AG04449 (cell line): ENCODE measurements around the gene CDK15.

Experiments
- CTCF ChIA-PET: fragments of 350-600 bp; formaldehyde crosslinking; extraction: SDS; loops from one replicate; lab custom pipeline; 2021; ENCODE audit warnings: antibody characterized with exemption; lab: Yijun Ruan, JAX
- POLR2A ChIA-PET: fragments of 400-600, 350-600 bp; formaldehyde crosslinking; extraction: SDS; loops from one replicate; lab custom pipeline; 2020; ENCODE audit warnings: antibody characterized with exemption, inconsistent platforms; lab: Yijun Ruan, JAX
- DNase-seq: peaks from one replicate; pipeline ENCODE4 v3.0.0-alpha.2; 2010; ENCODE audit warnings: low read depth, low spot score
- H3K4me3 ChIP-seq: 2 replicates; pipeline ENCODE4 v1.5.1; 2011; ENCODE audit warnings: low read depth, mild to moderate bottlenecking, control low read depth, low read length
- TF ChIP-seq, protein P1 (sequence below): IDR thresholded peaks from one replicate; pipeline ENCODE4 v1.5.1; 2011; ENCODE audit warnings: mild to moderate bottlenecking, moderate library complexity, low read length, control low read depth, inconsistent platforms; ENCODE audit not compliant: insufficient read depth; ENCODE audit errors: missing control alignments

The CDK15 gene

GRCh38 chr2:201880993-201881611, 74.8 kb downstream of the CDK15 start:
- peak overlapping the region; percentile 24; the same call in 1 of the 2 replicates for H3K4me3 ChIP-seq
- TF ChIP-seq, protein P1, sequence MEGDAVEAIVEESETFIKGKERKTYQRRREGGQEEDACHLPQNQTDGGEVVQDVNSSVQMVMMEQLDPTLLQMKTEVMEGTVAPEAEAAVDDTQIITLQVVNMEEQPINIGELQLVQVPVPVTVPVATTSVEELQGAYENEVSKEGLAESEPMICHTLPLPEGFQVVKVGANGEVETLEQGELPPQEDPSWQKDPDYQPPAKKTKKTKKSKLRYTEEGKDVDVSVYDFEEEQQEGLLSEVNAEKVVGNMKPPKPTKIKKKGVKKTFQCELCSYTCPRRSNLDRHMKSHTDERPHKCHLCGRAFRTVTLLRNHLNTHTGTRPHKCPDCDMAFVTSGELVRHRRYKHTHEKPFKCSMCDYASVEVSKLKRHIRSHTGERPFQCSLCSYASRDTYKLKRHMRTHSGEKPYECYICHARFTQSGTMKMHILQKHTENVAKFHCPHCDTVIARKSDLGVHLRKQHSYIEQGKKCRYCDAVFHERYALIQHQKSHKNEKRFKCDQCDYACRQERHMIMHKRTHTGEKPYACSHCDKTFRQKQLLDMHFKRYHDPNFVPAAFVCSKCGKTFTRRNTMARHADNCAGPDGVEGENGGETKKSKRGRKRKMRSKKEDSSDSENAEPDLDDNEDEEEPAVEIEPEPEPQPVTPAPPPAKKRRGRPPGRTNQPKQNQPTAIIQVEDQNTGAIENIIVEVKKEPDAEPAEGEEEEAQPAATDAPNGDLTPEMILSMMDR = no peak
- no peak for DNase-seq
- CTCF ChIA-PET = interaction anchor here (0.9 to 2.2 kb wide), 6 partner anchors 10 to 154 kb away, joined by 3 to 7 read pairs (median 4); no protein-coding TSS in a partner anchor
- POLR2A ChIA-PET = interaction anchor here (1.2 to 1.3 kb wide), 2 partner anchors 26 to 28 kb away, joined by 8 to 10 read pairs; no protein-coding TSS in a partner anchor

- POLR2A ChIA-PET = no interaction called here
- CTCF ChIA-PET = interaction anchor here (1.5 to 1.9 kb wide), 2 partner anchors 21 to 153 kb away, joined by 4 to 6 read pairs; no protein-coding TSS in a partner anchor
- TF ChIP-seq, protein P1 = no peak
- DNase-seq = no peak
- H3K4me3 ChIP-seq = no peak overlapping the region; the same call in 1 of the 2 replicates
These were observed 75.4 kb downstream of the CDK15 start for GRCh38 chr2:201881741-201882140.

- ChIA-PET CTCF (interaction anchor here (1.9 to 3.4 kb wide), 2 partner anchors 22 to 153 kb away, joined by 4 to 13 read pairs; no protein-coding TSS in a partner anchor), POLR2A (no interaction called here)
- no peak overlapping the region for H3K4me3 ChIP-seq
- no peak for DNase-seq
- TF ChIP-seq, protein P1 = no peak
These were observed 76.2 kb downstream of the CDK15 start for GRCh38 chr2:201882353-201883090.

- TF ChIP-seq, protein P1 = no peak
- no peak for DNase-seq
- ChIA-PET CTCF (interaction anchor here (1.4 to 3.4 kb wide), 2 partner anchors 23 to 88 kb away, joined by 4 to 13 read pairs; no protein-coding TSS in a partner anchor), POLR2A (no interaction called here)
- H3K4me3 ChIP-seq = no peak overlapping the region
These were observed 77.5 kb downstream of the CDK15 start for GRCh38 chr2:201883606-201884369.

DNA sequence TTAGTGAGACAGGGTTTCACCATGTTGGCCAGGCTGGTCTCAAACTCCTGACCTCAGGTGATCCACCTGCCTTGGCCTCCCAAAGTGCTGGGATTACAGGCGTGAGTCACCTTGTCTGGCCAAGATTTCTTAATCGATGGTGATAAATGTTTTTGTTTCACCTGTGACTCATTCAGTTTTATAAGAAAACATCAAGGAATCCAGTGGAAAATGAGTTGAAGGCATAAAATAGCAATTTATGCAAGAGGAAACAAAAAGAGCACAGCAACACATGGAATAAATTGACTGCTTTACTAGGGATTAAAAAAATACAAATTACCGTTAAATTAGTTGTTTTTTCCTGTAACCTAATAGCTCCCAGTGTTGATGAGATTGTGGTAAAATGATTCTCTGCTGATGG, 80.2 kb downstream of the CDK15 start:
- DNase-seq = no peak
- ChIA-PET POLR2A (interaction anchor here (0.7 kb wide), 1 partner anchor 111 kb away, joined by 4 read pairs; no protein-coding TSS in a partner anchor), CTCF (no interaction called here)
- TF ChIP-seq, protein P1 = no peak
- no peak overlapping the region for H3K4me3 ChIP-seq
